ENCODE measurements around the gene APCDD1L.

Gene APCDD1L

DNA sequence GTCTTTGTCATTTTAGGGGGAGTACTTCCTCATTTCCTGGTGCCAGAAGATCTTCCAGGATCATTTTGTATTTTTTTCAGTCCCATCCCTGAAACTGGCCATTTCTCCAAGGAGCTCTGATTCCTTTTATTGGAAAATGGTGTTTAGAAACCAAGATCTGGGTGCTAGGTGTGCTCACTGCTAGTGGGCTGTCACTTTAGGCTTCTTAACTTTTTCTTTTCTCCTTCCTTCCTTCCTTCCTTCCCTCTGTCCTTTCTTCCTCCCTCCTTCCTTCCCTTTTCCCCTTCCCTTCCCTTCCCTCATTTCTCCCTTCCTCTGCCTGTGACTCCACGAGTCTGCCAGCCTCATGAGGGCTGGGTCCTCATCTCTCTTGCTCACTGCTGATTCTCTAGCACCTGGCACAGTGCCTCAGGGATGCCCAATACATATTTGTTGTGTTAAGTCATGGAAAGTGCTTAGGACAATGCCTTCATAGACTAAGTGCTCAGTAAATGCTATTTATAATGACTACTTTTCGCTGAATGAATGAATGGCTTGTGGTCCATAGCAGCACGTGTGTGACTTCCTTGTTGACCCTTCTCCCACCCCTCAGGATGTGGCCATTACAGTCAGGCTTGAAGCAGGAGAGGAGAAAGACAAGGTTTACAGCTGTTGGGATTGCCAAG, 36.9 kb downstream of the APCDD1L start:
- no peak for FAIRE-seq
- DNase-seq (ENCODE audit: insufficient read length, low spot score) = no peak
- TF ChIP-seq, protein P1, sequence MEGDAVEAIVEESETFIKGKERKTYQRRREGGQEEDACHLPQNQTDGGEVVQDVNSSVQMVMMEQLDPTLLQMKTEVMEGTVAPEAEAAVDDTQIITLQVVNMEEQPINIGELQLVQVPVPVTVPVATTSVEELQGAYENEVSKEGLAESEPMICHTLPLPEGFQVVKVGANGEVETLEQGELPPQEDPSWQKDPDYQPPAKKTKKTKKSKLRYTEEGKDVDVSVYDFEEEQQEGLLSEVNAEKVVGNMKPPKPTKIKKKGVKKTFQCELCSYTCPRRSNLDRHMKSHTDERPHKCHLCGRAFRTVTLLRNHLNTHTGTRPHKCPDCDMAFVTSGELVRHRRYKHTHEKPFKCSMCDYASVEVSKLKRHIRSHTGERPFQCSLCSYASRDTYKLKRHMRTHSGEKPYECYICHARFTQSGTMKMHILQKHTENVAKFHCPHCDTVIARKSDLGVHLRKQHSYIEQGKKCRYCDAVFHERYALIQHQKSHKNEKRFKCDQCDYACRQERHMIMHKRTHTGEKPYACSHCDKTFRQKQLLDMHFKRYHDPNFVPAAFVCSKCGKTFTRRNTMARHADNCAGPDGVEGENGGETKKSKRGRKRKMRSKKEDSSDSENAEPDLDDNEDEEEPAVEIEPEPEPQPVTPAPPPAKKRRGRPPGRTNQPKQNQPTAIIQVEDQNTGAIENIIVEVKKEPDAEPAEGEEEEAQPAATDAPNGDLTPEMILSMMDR (IDR thresholded peaks at IDR 0.05; ENCODE audit: insufficient read depth, missing control alignments) = no peak

- TF ChIP-seq, protein P1 (IDR thresholded peaks at IDR 0.05; ENCODE audit: insufficient read depth, missing control alignments) = no peak
- no peak for DNase-seq (ENCODE audit: insufficient read length, low spot score)
- FAIRE-seq = no peak
These were observed 39.7 kb downstream of the APCDD1L start for GRCh38 chr20:58475466-58475865.

GRCh38 chr20:58473453-58474425, 41.5 kb downstream of the APCDD1L start:
- no peak for FAIRE-seq
- TF ChIP-seq, protein P1 (IDR thresholded peaks at IDR 0.05; ENCODE audit: insufficient read depth, missing control alignments) = no peak

DNA sequence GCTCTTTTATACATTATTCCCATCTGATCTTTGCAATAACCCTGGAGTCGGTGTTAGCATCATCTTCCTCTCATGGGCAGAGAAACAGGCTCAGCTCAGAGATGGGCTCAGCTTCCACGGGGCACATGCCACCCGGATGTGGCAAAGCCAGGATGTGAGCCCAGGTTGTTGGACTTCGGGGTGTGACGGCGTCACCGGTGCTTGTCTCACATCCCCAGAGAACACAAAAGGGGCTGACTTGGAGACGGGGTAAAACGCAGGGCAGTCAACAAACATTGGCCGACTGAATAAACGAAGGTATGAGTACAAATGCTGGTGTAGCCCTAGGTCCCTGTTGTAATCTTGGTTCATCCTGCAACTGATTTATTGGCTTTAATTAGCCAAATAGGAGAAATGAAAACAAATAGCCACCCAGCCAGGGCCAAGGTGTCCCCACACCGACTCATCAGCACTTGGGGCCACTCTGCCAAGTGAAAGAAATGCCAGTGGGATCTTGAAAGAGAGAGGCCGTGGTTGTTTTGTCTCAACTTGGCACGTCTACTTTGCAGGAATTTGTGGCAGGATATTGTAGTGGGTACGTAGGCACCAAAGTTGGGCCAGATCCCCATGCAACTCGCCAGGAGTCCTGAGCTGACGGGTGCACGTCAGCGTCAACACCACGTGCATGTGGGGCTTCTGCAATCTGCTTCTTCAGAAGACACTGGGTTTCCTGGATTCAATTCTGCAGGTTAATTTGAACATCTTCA, 42.8 kb downstream of the APCDD1L start:
- TF ChIP-seq, protein P1 (IDR thresholded peaks at IDR 0.05; ENCODE audit: insufficient read depth, missing control alignments) = no peak
- FAIRE-seq (no peak), DNase-seq (ENCODE audit: insufficient read length, low spot score) (no peak)

More at GRCh38 chr20:58473453-58474425, 41.5 kb downstream of the APCDD1L start:
- no peak for DNase-seq (ENCODE audit: insufficient read length, low spot score)

GRCh38 chr20:58471193-58472164, 43.7 kb downstream of the APCDD1L start:
- FAIRE-seq (no peak), DNase-seq (ENCODE audit: insufficient read length, low spot score) (no peak)
- TF ChIP-seq, protein P1 (IDR thresholded peaks at IDR 0.05; ENCODE audit: insufficient read depth, missing control alignments) = no peak

Measured in D721Med (cell line).